ENCODE results near the gene TMEM128. TPM values are rescaled to one million over a fixed set of nuclear protein-coding genes. Genes with fewer than 3 reads are reported as not detected.
A peak's percentile ranks its signal among the peaks of the same experiment; 100 is the strongest.

The TMEM128 gene
- total and polyA plus RNA-seq, 8 donors: 18.5 to 43.3 (median 40.4) TPM

DNA sequence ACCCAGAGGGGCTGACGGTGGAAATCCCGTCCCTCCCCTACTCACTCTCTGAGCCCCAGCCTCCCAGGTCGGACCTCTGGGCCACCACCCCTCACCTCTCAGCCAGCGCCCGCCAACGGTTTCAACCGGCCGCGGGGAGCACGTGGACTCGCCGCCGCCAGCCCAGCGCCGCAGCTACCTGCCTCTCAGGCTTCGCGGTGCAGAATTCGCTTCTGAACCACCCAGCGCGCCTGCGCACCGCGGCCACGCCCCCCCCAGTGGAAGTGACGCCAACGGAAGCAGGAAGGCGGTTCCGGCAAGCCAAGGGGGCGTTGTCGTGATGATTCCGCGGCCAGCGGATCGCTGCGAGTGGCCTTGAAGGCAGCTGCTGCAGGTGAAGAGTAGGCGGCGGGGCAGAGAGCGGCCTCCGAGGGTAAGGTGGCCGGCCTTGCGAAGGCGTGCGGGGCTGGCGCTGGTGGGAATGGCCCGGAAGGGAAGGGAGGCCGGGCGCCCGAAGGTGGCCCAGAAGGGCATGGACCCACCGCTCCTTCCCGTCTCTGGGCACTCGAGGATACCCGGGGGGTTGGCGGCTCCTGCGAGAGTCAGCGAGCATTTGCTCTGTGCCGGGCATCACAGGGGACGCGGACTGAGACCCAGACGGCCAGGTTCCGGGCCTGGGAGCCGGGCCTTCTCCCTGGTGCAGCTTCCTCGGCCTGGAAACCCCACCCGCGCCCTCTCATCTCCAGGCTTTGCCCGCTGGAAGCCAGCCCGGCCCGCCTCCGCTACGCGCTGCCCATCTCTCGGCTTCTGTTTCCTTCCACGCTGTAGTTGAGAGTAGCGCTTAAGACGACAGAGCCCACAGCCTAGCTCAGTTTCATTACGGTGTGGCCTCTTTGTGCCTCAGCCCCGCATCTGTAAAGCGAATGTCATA is 42.2 kb upstream of the TMEM128 start, which contains the start of the genes LYAR and ZBTB49:
Gene LYAR, minus strand, starts transcription at position 214 of the 910 bp plus-strand sequence. CDS start 6,412 bp downstream, outside the sequence.
Gene ZBTB49, plus strand, starts transcription at position 311 of the 910 bp plus-strand sequence. CDS start 9,695 bp downstream, outside the sequence.
- DNase-seq (peak; percentile 90 to 99 (median 94)), ATAC-seq (peak; percentile 99)
- intact Hi-C loops (cut with DNase I): no loop called here
- H3K4me3 ChIP-seq: peak within 1 kb of the TSS; percentile 99 to 100
- no peak for TF ChIP-seq CTCF (IDR thresholded peaks at IDR 0.05)
- H3K27ac ChIP-seq: peak within 1 kb of the TSS; percentile 15 to 81
- H3K4me1 ChIP-seq: peaks cover 12 to 31% of the 10 kb centered on the region in 2 donors
- no peaks in the 10 kb centered on the region for H3K27me3 ChIP-seq
- H3K9me3 ChIP-seq: no peaks in the 10 kb centered on the region
- H3K36me3 ChIP-seq: peaks cover 0 to 13% of the 10 kb centered on the region in 2 donors

DNA sequence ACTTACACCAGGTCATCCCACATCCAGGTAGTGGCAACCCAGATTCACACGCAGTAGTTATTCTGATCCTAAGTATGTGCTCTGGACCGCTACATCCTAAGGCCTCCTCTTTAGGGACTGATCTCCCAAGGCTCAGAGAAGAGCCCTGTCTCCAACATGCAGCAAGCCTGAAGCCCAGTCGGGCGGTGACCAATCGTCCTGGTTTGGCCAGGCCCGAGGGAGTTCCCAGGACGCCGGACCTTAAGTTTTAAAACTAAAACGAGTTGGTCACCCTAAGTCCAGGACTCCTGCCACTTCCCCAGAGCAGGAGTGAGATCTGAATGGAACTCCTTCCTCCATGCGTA is 41.5 kb upstream of the TMEM128 start:
- Histone ChIP-seq H3K9me3 (no peaks in the 10 kb centered on the region), H3K27me3 (no peaks in the 10 kb centered on the region), H3K27ac (peak overlapping the region; percentile 15 to 81), H3K4me3 (peak overlapping the region; percentile 99 to 100), H3K4me1 (peaks cover 12 to 36% of the 10 kb centered on the region in 2 donors), H3K36me3 (peaks cover 0 to 19% of the 10 kb centered on the region in 2 donors)
- peak; percentile 13 for ATAC-seq
- intact Hi-C loops (cut with DNase I): no loop called here
- no peak for TF ChIP-seq CTCF (IDR thresholded peaks at IDR 0.05)
- no peak for DNase-seq

GRCh38 chr4:4289055-4289454 is 41.0 kb upstream of the TMEM128 start:
- H3K36me3 ChIP-seq: peaks cover 0 to 24% of the 10 kb centered on the region in 2 donors
- no peak for DNase-seq
- intact Hi-C loops (cut with DNase I): no loop called here
- H3K27me3 ChIP-seq: no peaks in the 10 kb centered on the region
- no peaks in the 10 kb centered on the region for H3K9me3 ChIP-seq
- no peak overlapping the region for H3K27ac ChIP-seq
- peak overlapping the region; percentile 99 to 100 for H3K4me3 ChIP-seq
- no peak for TF ChIP-seq CTCF (IDR thresholded peaks at IDR 0.05)
- peaks cover 12 to 36% of the 10 kb centered on the region in 2 donors for H3K4me1 ChIP-seq
- no peak for ATAC-seq

- H3K9me3 ChIP-seq: no peaks in the 10 kb centered on the region
- no peak for ATAC-seq
- no peaks in the 10 kb centered on the region for H3K27me3 ChIP-seq
- H3K4me1 ChIP-seq: peaks cover 12 to 36% of the 10 kb centered on the region in 2 donors
- TF ChIP-seq CTCF (IDR thresholded peaks at IDR 0.05): no peak
- intact Hi-C loops (cut with DNase I): no loop called here
- H3K4me3 ChIP-seq: no peak overlapping the region
- no peak overlapping the region for H3K27ac ChIP-seq
- DNase-seq: no peak
- H3K36me3 ChIP-seq: peaks cover 0 to 34% of the 10 kb centered on the region in 2 donors
Measured at GRCh38 chr4:4288098-4288497, 40.1 kb upstream of the TMEM128 start.

Measured in left lung (tissue), 10 donors.